PC-3 (cell line): ENCODE measurements around the gene IL20RA.

ENCODE experiments used
- CTCF ChIP-seq: fragments of 300-600 bp; sonication (generic); conservative IDR thresholded peaks from 2 replicates; pipeline ENCODE4 v1.5.1; 2017; ENCODE audit warnings: antibody characterized with exemption, low read depth, mild to moderate bottlenecking, low read length
- EZH2 ChIP-seq: fragments of 300-600 bp; sonication (generic); IDR thresholded peaks from one replicate; pipeline ENCODE4 v1.6.1; 2017; ENCODE audit warnings: antibody characterized with exemption, mild to moderate bottlenecking, low read length; ENCODE audit not compliant: unreplicated experiment

- TF ChIP-seq CTCF: peak; percentile 76
- no peak for TF ChIP-seq EZH2
Measured at GRCh38 chr6:136967876-136968752, 76.7 kb downstream of the IL20RA start.
